HG03432 (cell line): ENCODE results near the gene POGK.
A peak's percentile ranks its signal among the peaks of the same experiment; 100 is the strongest.
"Not testable (repeated sequence)": the region's sequence is repeated elsewhere in the genome, so short reads cannot be mapped to it uniquely, and the experiment has no call there.

Source experiments
- ATAC-seq: cut with Tn5 transposase; IDR thresholded peaks from one replicate; pipeline ENCODE4 v1.9.1; 2021; ENCODE audit warnings: mild to moderate bottlenecking, moderate library complexity; ENCODE audit not compliant: unreplicated experiment

Gene POGK

GRCh38 chr1:166852918-166853317 lies 13.6 kb downstream of the POGK start:
- no peak for ATAC-seq

GRCh38 chr1:166855558-166855957 lies 16.3 kb downstream of the POGK start:
- no peak for ATAC-seq

- ATAC-seq = no peak
Observed at GRCh38 chr1:166857995-166858394, 18.7 kb downstream of the POGK start.

- no peak for ATAC-seq
Observed at GRCh38 chr1:166858726-166859419, 19.6 kb downstream of the POGK start.

GRCh38 chr1:166859597-166859996 lies 20.3 kb downstream of the POGK start:
- ATAC-seq = peak; percentile 49

GRCh38 chr1:166865926-166866325 lies 26.7 kb downstream of the POGK start:
- no peak for ATAC-seq

GRCh38 chr1:166868639-166869038 lies 29.4 kb downstream of the POGK start:
- ATAC-seq = no peak

- peak; percentile 69 for ATAC-seq
Observed at GRCh38 chr1:166869318-166870099, 30.2 kb downstream of the POGK start.

- no peak for ATAC-seq
Observed at GRCh38 chr1:166870584-166870983, 31.3 kb downstream of the POGK start.

GRCh38 chr1:166874464-166874863 lies 35.2 kb downstream of the POGK start:
- ATAC-seq = no peak

GRCh38 chr1:166875302-166875733 lies 36.0 kb downstream of the POGK start:
- ATAC-seq = no peak

GRCh38 chr1:166875734-166876539 lies 36.7 kb downstream of the POGK start, which contains the start of gene TADA1:
Gene TADA1 (minus strand): TSS chr1:166876264. CDS start chr1:166876233, 31 bp downstream.
- ATAC-seq = peak; percentile 90

GRCh38 chr1:166876540-166876838 lies 37.2 kb downstream of the POGK start:
- peak; percentile 0 for ATAC-seq

GRCh38 chr1:166878173-166878917 lies 39.1 kb downstream of the POGK start:
- ATAC-seq = not testable (repeated sequence)

GRCh38 chr1:166882893-166883292 lies 43.6 kb downstream of the POGK start:
- ATAC-seq = no peak

GRCh38 chr1:166884040-166884642 lies 44.9 kb downstream of the POGK start:
- ATAC-seq = no peak

- peak; percentile 44 for ATAC-seq
Observed at GRCh38 chr1:166884971-166885370, 45.7 kb downstream of the POGK start.

- ATAC-seq = no peak
Observed at GRCh38 chr1:166888373-166889111, 49.3 kb downstream of the POGK start.

- no peak for ATAC-seq
Observed at GRCh38 chr1:166889776-166890175, 50.5 kb downstream of the POGK start.

- no peak for ATAC-seq
Observed at GRCh38 chr1:166895766-166896165, 56.5 kb downstream of the POGK start.
